ENCODE measurements around the gene CT45A8.
"Not testable (repeated sequence)": the region's sequence is repeated elsewhere in the genome, so short reads cannot be mapped to it uniquely, and the experiment has no call there.

Gene CT45A8, protein sequence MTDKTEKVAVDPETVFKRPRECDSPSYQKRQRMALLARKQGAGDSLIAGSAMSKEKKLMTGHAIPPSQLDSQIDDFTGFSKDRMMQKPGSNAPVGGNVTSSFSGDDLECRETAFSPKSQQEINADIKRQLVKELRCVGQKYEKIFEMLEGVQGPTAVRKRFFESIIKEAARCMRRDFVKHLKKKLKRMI

DNA sequence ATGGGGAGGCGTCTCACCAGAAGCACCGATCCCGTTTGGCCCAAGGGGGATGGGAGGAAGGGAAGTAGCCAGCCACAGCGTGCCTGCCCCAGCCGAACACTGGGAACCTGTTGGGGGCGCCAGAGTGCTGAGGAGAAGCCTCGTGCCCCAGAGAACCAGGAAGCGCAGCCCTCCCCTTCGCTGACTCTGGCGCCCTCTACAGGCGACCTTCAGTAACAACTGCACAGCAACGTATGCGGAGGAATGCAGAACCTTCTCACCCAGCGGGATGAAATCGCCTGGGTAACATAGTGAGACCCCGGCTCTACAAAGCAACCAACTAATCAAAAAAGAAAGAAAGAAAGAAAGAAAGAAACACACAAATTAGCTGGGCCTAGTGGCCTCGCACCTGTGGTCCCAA is at the start of gene CT45A8:
Gene CT45A8, minus strand, starts transcription at position 101 of the 400 bp plus-strand sequence. CDS start 3,755 bp downstream, outside the sequence.
- H3K4me2 ChIP-seq (ENCODE audit: low read length); H3K36me3 ChIP-seq (replicated peaks; ENCODE audit: low read depth, low read length); H3K4me3 ChIP-seq (ENCODE audit: low read length); H3K79me2 ChIP-seq (ENCODE audit: low read length); H2AFZ ChIP-seq (ENCODE audit: low read depth, low read length); H3K27me3 ChIP-seq (ENCODE audit: low read depth, low read length); H3K9me3 ChIP-seq (ENCODE audit: insufficient read depth, low read length); H3K9ac ChIP-seq (ENCODE audit: low read length); H4K20me1 ChIP-seq (ENCODE audit: insufficient read depth, low read length); H3K4me1 ChIP-seq (ENCODE audit: low read length); H3K27ac ChIP-seq (ENCODE audit: low read length): not testable (repeated sequence)

DNA sequence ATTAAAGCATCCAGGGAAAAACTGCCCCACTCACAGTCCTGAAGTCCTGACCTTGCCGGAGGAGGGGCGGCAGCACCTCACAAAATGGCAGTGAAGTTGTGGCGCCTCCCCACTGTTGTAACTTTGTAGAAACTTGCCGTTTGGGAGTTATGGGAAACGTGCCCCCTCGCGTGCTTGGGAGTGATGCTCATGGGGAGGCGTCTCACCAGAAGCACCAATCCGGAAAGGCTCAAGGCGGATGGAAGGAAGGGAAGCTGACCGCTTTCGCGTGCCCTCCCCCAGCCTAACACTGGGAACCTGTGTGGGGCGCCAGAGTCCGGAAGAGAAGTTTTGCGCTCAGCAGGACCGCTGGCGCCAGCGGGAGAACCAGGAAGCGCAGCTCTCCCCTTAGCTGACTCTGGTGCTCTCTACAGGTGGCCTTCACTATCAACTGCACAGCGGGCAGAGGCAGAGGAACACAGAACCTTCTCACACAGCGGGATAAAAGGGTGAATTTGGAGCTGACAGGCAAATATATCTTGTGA is 39.0 kb upstream of the CT45A8 start, which contains the start of the genes CT45A10 and SAGE1:
Gene CT45A10, minus strand, starts transcription at position 151 of the 524 bp plus-strand sequence. CDS start 8,100 bp downstream, outside the sequence.
Gene SAGE1, plus strand, starts transcription at position 423 of the 524 bp plus-strand sequence. CDS start 2,527 bp downstream, outside the sequence.
- H3K9me3 ChIP-seq (ENCODE audit: insufficient read depth, low read length): no peaks in the 10 kb centered on the region
- H3K27ac ChIP-seq (ENCODE audit: low read length): no peak within 1 kb of the TSS
- no peak within 1 kb of the TSS for H3K4me2 ChIP-seq (ENCODE audit: low read length)
- no peak within 1 kb of the TSS for H2AFZ ChIP-seq (ENCODE audit: low read depth, low read length)
- TF ChIP-seq, protein P1, sequence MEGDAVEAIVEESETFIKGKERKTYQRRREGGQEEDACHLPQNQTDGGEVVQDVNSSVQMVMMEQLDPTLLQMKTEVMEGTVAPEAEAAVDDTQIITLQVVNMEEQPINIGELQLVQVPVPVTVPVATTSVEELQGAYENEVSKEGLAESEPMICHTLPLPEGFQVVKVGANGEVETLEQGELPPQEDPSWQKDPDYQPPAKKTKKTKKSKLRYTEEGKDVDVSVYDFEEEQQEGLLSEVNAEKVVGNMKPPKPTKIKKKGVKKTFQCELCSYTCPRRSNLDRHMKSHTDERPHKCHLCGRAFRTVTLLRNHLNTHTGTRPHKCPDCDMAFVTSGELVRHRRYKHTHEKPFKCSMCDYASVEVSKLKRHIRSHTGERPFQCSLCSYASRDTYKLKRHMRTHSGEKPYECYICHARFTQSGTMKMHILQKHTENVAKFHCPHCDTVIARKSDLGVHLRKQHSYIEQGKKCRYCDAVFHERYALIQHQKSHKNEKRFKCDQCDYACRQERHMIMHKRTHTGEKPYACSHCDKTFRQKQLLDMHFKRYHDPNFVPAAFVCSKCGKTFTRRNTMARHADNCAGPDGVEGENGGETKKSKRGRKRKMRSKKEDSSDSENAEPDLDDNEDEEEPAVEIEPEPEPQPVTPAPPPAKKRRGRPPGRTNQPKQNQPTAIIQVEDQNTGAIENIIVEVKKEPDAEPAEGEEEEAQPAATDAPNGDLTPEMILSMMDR (IDR thresholded peaks at IDR 0.05; ENCODE audit: low read depth, low read length): no peak
- TF ChIP-seq EZH2phosphoT487 (IDR thresholded peaks at IDR 0.05; ENCODE audit: low read depth): no peak
- no peaks in the 10 kb centered on the region for H3K27me3 ChIP-seq (ENCODE audit: low read depth, low read length)
- no peaks in the 10 kb centered on the region for H3K4me1 ChIP-seq (ENCODE audit: low read length)
- no peak within 1 kb of the TSS for H3K9ac ChIP-seq (ENCODE audit: low read length)
- H3K79me2 ChIP-seq (ENCODE audit: low read length): peaks cover under 1% of the 10 kb centered on the region
- H3K4me3 ChIP-seq (ENCODE audit: low read length): no peak within 1 kb of the TSS
- H3K36me3 ChIP-seq (replicated peaks; ENCODE audit: low read depth, low read length): no peaks in the 10 kb centered on the region
- no peaks in the 10 kb centered on the region for H4K20me1 ChIP-seq (ENCODE audit: insufficient read depth, low read length)

DNA sequence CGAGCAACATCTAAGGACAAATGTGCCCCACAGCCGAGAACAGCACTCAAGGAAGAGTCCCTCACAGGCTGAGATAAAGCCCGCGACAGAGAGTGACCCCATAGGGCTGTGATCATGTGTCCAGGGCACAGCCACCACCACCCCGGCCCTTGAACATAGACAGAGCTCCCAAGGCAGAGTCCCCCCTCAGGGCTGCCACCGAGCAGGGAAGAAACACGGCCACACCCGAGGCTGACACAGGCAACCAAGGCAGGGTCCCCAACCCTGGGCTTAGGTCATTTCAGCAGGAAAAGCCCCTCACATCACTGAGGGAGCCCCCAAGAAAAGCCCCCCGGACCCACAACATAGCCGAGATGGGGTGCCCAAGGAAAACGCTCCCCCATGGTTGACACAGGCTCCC is 38.4 kb upstream of the CT45A8 start:
- no peaks in the 10 kb centered on the region for H3K4me1 ChIP-seq (ENCODE audit: low read length)
- TF ChIP-seq EZH2phosphoT487 (IDR thresholded peaks at IDR 0.05; ENCODE audit: low read depth): no peak
- TF ChIP-seq, protein P1 (IDR thresholded peaks at IDR 0.05; ENCODE audit: low read depth, low read length): no peak
- H3K9ac ChIP-seq (ENCODE audit: low read length): no peak overlapping the region
- H3K4me3 ChIP-seq (ENCODE audit: low read length): no peak overlapping the region
- H4K20me1 ChIP-seq (ENCODE audit: insufficient read depth, low read length): no peaks in the 10 kb centered on the region
- H3K27ac ChIP-seq (ENCODE audit: low read length): no peak overlapping the region
- H3K36me3 ChIP-seq (replicated peaks; ENCODE audit: low read depth, low read length): no peaks in the 10 kb centered on the region
- H3K79me2 ChIP-seq (ENCODE audit: low read length): peaks cover 4% of the 10 kb centered on the region
- no peak overlapping the region for H3K4me2 ChIP-seq (ENCODE audit: low read length)
- H2AFZ ChIP-seq (ENCODE audit: low read depth, low read length): no peak overlapping the region
- H3K9me3 ChIP-seq (ENCODE audit: insufficient read depth, low read length): no peaks in the 10 kb centered on the region
- H3K27me3 ChIP-seq (ENCODE audit: low read depth, low read length): no peaks in the 10 kb centered on the region

DNA sequence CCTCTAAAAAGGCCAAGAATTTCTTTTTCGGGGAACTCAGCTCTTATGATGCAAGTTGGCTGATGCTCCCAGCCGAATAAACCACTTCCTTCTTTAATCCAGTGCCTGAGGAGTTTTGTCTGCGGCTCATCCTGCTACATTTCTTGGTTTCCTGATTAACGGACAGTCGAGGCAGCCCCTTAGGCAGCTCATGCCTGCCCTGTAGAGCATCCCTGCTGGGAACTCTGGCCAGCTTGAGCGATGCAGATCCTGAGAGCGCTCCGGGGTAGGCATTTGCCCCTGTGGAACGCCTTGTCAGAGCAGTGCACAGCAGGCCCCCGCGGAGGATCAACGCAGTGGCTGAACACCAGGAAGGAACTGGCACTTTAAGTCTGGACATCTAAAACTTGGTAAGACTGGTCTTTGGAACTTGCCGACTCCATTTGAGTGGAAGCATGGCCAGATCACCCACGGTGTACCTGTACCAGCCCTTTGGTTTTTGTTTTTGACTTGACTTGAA is 35.8 kb upstream of the CT45A8 start:
- Histone ChIP-seq H3K36me3 (replicated peaks; ENCODE audit: low read depth, low read length) (no peaks in the 10 kb centered on the region), H3K4me3 (ENCODE audit: low read length) (no peak overlapping the region), H3K27ac (ENCODE audit: low read length) (no peak overlapping the region), H3K4me1 (ENCODE audit: low read length) (no peaks in the 10 kb centered on the region), H3K4me2 (ENCODE audit: low read length) (no peak overlapping the region), H4K20me1 (ENCODE audit: insufficient read depth, low read length) (no peaks in the 10 kb centered on the region), H3K9me3 (ENCODE audit: insufficient read depth, low read length) (no peaks in the 10 kb centered on the region), H3K27me3 (ENCODE audit: low read depth, low read length) (no peaks in the 10 kb centered on the region), H3K9ac (ENCODE audit: low read length) (no peak overlapping the region), H2AFZ (ENCODE audit: low read depth, low read length) (no peak overlapping the region), H3K79me2 (ENCODE audit: low read length) (peaks cover 12% of the 10 kb centered on the region)
- TF ChIP-seq, protein P1 (IDR thresholded peaks at IDR 0.05; ENCODE audit: low read depth, low read length): no peak
- TF ChIP-seq EZH2phosphoT487 (IDR thresholded peaks at IDR 0.05; ENCODE audit: low read depth): no peak

Data from OCI-LY3 (cell line).